MM.1S (cell line): Measurements from ENCODE around the gene BCAS3.

Experiments used
- EZH2 ChIP-seq: fragments of 300-600 bp; sonication (generic); optimal IDR thresholded peaks from 2 replicates; pipeline ENCODE3; 2017; ENCODE audit warnings: low read depth, mild to moderate bottlenecking, antibody characterized with exemption, low read length, mixed read lengths
- EZH2phosphoT487 ChIP-seq: fragments of 300-600 bp; sonication (generic); IDR thresholded peaks from 2 replicates; pipeline ENCODE4 v1.6.1; 2018; ENCODE audit warnings: antibody characterized with exemption, low read length
- TF ChIP-seq, protein P1 (sequence below): fragments of 300-600 bp; sonication (generic); IDR thresholded peaks from 2 replicates; pipeline ENCODE4 v1.5.1; 2016; ENCODE audit warnings: antibody characterized with exemption, low read length, mixed read lengths

- TF ChIP-seq, protein P1, sequence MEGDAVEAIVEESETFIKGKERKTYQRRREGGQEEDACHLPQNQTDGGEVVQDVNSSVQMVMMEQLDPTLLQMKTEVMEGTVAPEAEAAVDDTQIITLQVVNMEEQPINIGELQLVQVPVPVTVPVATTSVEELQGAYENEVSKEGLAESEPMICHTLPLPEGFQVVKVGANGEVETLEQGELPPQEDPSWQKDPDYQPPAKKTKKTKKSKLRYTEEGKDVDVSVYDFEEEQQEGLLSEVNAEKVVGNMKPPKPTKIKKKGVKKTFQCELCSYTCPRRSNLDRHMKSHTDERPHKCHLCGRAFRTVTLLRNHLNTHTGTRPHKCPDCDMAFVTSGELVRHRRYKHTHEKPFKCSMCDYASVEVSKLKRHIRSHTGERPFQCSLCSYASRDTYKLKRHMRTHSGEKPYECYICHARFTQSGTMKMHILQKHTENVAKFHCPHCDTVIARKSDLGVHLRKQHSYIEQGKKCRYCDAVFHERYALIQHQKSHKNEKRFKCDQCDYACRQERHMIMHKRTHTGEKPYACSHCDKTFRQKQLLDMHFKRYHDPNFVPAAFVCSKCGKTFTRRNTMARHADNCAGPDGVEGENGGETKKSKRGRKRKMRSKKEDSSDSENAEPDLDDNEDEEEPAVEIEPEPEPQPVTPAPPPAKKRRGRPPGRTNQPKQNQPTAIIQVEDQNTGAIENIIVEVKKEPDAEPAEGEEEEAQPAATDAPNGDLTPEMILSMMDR: no peak
- TF ChIP-seq EZH2 (no peak), EZH2phosphoT487 (no peak)
Measured at GRCh38 chr17:61394630-61395408, 717.2 kb downstream of the BCAS3 start.
